Neural progenitor cell (in vitro differentiated cells): Measurements from ENCODE around the gene SH3TC1.

Experiments used
- EZH2 ChIP-seq: fragments of 200-600 bp; sonication (generic); IDR thresholded peaks from 2 replicates; pipeline ENCODE4 v1.6.1; 2017; ENCODE audit warnings: antibody characterized with exemption, mild to moderate bottlenecking, moderate library complexity
- EZH2phosphoT487 ChIP-seq: fragments of 200-600 bp; sonication (generic); IDR thresholded peaks from 2 replicates; pipeline ENCODE4 v1.6.1; 2017; ENCODE audit warnings: antibody characterized with exemption
- TF ChIP-seq, protein P1 (sequence below): fragments of 200-600 bp; sonication (generic); IDR thresholded peaks from 2 replicates; pipeline ENCODE4 v1.5.1; 2017; ENCODE audit warnings: antibody characterized with exemption, mild to moderate bottlenecking

DNA sequence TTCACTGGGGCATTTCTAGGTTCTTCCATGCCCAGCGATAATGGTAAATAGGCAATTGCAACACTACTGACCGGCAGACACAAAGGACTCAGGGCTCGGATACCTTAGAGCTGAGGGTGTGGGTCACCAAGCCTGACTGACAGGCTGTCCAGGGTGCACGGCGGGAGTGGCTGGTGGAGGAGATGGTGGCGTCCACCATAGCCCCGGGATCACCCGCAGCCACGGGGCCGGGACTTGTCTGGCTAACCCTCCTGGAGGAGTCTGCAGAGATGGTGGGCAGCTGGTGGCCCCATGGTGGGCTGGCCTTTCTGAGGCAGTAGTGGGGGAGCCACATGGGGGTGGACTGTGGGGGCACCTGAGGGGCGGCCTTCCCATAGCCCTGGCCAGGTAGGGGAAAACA, 28.7 kb upstream of the SH3TC1 start:
- TF ChIP-seq, protein P1, sequence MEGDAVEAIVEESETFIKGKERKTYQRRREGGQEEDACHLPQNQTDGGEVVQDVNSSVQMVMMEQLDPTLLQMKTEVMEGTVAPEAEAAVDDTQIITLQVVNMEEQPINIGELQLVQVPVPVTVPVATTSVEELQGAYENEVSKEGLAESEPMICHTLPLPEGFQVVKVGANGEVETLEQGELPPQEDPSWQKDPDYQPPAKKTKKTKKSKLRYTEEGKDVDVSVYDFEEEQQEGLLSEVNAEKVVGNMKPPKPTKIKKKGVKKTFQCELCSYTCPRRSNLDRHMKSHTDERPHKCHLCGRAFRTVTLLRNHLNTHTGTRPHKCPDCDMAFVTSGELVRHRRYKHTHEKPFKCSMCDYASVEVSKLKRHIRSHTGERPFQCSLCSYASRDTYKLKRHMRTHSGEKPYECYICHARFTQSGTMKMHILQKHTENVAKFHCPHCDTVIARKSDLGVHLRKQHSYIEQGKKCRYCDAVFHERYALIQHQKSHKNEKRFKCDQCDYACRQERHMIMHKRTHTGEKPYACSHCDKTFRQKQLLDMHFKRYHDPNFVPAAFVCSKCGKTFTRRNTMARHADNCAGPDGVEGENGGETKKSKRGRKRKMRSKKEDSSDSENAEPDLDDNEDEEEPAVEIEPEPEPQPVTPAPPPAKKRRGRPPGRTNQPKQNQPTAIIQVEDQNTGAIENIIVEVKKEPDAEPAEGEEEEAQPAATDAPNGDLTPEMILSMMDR, result no peak
- TF ChIP-seq EZH2 (no peak), EZH2phosphoT487 (no peak)
